A549 (cell line): ENCODE data around the gene ITM2B.

Experiments
- CTCF ChIP-seq: fragments of >200 bp; sonication (Bioruptor Twin); formaldehyde crosslinking; IDR thresholded peaks from 3 replicates; pipeline ENCODE4 v1.5.1; 2016
- REST ChIP-seq: fragments of 200-600 bp; sonication (generic); IDR thresholded peaks from 2 replicates; pipeline ENCODE4 v1.6.1; 2016; ENCODE audit warnings: antibody characterized with exemption, mild to moderate bottlenecking, moderate library complexity

- TF ChIP-seq CTCF = no peak
- TF ChIP-seq REST = no peak
Measured at GRCh38 chr13:48189171-48189570, 43.8 kb upstream of the ITM2B start.
